HG02981 (cell line): ENCODE measurements around the gene MID1.

ENCODE experiments used
- ATAC-seq: cut with Tn5 transposase; IDR thresholded peaks from one replicate; pipeline ENCODE4 v1.9.1; 2021; ENCODE audit warnings: mild to moderate bottlenecking, moderate library complexity; ENCODE audit not compliant: unreplicated experiment

MID1 gene

DNA sequence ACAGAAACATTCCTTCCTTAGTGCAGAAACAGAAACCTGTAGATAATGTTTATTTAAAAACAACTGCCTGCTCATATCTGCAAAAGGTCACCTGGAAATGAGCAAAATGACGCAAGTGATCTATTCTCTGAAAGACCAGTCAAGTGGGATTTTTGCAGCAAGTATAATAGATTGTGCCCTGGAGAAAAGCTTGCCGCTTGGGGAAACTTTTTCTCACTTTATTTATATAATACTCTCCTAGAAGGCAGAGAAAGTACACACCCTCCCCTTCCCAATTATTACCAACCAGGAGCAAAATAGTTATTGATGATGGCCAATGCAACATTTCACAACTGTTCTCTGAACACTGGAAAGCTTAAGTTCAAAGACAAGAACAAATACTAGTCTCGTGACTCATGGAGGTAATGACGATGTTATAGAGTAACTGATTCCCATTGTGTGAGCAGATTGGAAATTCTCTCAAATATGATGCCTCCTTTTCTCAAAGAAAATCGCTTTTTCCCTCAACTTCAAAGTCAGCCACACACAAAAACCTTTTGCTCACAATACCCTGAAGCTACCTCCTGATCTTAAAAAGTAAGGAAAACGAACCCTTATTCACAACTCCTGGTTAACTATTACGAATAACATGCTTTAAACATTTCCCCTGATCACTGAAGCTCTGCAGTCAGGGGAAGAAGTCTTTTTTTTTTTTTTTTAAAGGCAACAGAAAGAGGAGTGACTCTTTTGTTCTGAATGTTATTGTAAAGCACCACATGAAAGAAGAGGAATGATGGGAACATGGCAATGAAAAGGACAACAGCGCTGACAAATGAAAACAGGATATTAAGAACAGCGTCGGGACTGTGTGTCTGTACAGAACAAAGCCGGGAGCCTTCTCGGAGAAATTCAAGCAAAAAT, 41.0 kb downstream of the MID1 start:
- no peak for ATAC-seq

DNA sequence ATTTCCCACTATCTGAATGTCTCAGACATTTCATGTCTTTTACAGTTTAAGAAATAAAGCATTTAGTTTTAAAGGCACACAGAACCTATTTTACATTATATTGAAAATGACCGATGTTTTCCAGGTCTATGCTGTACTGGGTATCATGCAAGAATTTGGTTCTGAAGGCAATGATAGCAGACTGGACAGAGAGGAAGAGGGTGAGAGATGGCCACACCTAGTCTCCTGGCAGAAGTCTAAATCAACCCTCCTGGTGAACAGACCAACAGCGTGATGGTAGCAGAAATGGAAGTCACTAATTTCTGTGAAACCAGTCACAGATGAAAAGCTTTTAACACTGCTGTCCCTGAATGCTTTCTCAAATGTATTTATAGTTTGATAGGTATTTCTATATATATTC, 41.9 kb downstream of the MID1 start:
- ATAC-seq = no peak

DNA sequence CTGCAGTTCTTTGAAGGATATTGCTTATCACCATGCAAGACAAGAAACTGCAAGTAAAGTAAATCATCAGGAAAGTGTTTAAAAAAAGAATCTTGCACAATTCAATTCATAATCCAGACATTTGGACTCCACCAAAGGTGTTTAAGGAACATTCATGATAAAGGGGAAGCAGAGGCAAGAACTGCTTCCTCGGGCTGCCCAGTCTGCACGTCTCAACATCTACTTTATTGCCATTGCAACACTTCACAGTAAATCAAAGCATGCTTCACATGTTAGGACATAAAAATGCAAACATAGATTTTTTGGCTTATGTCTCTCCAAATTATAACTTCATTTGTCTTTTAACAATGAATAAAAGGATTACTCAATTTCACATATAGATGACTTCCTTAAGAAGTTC, 42.5 kb downstream of the MID1 start:
- no peak for ATAC-seq

DNA sequence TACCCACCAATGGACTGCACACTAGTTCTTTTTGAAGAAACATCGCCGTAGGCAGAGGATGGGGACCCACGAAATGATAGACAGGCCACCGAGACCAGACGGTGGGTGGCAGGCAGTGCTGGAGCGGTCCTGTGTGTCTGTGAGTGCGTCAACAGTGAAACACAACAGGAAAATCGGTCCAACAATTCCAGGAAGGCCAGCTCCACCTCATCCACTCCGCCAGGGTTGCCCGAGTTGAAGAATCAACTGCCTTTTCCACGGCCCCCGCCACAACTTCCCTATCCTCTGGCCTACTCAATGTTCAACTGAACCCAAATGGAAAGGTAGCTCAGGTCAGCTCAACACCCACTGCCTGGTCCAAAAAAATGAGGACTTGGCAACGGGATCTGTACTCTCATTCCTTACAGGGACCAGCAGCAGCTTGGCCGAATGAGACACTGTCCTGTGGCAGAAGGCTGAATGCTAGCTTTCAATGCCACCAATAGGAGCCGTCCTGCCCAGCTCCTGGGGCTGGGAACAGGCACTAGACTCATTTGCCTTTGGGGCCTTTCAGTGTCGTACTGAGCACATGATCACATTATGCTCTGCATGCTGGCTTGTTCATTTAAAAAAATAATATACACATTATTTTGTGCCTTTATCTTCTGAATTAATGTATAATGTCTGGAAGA, 43.5 kb downstream of the MID1 start:
- no peak for ATAC-seq

DNA sequence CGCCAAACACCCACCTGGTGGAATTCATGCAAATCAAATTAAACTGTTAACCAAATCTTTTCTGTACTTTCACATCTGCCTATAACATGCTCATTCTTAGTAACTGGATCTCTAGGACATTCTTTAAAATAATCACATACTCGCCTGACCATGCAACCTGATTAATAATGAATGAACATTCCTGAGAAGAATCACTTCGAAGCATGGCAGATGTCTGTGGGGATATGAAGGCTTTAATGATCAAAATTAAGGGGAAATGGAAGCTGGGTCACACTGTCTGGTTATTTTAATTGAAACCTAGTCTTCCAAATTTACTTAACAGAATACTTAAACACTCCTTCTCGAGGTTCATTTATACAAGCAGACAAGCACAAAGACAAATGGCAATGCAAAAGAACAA, 44.2 kb downstream of the MID1 start:
- ATAC-seq = no peak

DNA sequence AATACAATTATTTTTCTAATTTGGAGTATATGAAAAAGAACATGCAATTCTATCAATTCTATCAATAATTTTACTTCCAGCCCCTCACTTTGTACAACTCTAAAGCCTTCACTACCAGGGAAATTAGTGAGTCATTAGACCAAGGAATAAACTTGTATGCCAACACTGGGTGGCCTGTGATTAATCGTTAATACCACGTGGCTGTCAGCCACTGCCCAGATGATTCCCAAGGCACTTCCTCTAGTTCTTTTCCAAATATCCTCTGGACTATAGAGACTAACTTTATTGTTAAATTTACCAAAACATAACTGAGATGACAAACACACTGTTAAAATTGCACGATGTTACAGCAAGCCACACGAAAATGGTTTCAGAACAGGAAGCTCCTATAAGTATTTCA, 45.7 kb downstream of the MID1 start:
- no peak for ATAC-seq

DNA sequence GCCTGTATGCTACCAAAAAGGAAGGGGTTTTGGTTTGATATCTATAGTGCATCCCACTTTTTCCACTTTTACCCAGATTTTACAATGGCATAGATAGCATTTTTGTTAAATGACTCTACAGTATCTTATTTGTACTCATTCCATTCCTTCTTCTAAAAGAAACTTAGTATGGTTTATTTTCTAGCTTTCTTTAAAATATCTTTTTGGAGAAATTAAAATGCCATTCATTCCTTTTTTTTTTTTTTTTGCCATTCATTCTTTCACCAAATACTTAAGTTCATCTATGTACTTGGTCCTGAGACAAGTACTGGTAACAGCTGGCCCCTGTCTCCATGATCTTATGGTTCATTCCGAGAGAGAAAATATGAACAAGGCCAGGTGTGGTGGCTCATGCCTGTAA, 49.1 kb downstream of the MID1 start:
- ATAC-seq = no peak

DNA sequence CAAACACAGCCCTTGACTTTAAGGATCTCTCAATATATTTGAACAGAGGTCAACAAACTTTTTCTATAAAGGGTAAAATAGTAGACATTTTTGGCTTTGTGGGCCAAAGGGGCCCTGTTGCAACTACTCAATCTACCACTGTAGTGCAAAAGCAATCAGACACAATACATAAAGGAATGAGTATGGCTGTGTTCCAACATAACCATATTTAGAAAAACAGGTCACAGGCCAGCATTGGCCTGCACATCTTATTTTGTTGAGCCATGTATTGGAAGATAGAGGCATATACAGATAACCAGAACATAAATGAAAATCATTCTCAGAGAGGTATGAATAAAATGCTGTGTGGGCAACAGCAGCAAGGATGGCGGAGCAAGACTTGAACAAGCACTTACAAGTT, 49.8 kb downstream of the MID1 start:
- ATAC-seq = no peak

DNA sequence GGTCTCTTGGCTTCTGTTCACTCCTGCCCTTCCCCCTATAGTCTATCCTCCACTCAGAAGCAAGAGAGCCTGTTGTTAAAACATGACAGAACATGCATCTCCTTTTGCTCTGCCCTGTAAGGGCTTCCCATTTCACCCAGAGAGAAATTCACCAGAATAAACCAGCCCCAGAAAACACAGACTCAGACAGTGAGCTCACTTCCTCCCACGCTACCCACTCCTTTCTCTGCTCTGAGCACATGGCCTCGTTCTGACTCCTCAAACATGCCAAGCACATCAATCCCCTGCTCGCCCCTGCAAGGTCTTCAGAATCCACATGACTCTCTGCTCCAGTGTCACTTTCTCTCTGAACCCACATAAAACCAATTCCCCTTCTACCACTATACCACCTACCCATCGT, 50.4 kb downstream of the MID1 start:
- ATAC-seq = no peak

DNA sequence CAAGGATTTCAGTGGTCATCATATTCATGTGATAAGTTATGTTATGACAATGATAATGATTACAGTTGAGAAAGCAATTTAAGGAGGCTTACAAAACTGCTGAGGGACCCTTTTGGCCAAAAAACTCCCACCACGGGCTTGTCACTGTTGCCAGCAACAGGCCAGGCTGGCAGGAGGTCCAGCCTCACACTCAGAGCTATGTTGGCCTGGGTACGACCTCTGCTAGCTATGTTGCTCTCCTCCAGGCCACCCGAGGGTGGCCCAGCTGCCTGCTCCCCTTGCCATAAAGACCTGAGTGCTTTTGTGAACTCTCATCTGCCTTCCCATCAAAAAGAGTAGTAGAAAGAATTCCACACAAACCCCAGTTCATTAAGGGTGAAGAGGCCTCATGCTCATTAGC, 52.0 kb downstream of the MID1 start:
- no peak for ATAC-seq

DNA sequence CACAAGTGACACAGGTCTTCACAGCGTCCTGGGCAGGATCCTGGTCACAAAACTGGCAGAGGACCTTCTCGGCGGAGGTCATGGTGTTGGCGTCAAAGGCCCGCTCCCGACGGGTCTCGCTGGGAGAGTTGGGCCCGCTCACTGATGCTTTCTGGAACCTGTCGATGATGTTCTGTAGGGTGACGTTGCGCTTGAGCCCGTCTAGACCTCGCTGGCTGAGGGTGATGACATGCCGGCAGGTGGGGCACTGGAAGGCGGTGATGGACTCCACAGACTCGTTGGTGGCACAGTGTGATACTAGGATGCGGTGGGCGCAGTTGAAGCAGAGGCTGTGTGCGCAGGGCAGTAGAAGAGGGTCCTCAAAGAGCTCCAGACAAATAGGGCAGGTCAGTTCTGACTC, 53.2 kb downstream of the MID1 start:
- ATAC-seq = no peak

DNA sequence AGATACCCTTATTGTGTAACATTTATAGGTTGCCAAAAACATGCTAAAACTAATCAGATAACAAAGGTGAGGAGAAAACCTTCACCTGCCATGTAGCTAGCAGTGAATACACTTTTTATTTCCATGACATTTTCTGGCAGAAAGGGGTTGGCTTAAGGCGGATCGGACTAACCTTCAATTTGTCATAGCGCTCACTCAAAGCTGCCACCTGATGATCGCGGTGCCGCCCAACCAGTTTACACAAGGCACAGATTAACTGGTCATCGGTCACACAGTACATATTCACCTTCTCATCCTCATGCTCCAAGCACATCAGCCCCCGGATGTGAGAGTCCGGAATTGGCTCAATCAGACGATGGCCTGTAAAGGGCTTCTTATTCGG, 53.7 kb downstream of the MID1 start:
- ATAC-seq = no peak

DNA sequence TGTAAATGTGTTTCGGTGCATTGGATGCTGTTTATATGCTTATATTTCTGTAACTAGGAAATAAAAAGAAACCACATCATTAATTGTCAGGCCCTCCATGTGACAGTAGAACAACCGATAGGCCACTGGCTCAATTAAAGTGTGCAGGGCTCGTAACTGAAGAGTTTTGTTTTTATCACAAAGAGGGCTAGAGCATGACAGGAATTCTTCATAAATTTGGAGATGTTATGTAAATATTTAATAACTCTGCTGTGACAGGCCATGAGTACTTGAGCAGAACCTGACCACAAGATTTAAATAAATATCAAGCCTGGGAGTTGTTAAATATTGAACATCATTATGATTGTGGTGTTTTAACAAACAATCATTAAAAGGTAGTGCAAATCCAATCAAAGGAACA, 55.9 kb downstream of the MID1 start:
- ATAC-seq = no peak

DNA sequence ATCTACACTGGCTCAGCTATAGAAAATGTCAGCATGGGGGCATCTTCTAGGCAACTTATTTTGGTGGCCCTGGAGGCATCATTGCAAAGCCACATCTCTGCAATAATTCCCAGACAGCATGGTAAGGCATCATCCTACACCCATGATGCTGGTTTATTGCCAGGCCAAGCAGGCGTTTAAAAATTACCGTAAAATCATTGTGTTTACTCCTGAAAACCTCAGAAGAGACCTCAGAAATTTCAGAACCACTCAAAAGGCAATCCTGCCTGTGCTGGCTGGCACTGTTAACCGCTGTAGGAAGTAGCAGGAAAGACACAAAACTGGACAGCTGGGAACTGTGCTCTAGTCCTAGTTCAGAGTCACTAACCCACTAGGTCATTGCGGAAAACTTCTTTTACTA, 63.2 kb downstream of the MID1 start:
- no peak for ATAC-seq

DNA sequence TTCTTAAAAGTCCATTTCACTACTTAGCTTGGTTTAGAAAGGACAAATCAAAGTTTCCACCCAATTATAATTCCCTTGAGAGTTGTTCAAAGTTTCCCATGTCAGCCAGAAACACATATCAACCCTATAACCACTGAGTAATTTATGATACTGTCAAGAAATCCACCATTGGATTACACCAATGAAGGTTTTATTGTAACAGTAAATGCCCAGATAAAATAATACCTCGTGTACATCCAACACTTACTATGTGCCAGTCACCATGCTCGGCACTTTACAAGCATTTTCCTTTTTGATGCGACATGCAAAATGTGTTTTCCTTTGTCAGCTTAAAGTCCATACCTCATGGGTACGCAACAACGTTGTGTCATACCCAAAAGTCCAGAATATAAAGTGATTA, 64.0 kb downstream of the MID1 start:
- ATAC-seq = no peak

DNA sequence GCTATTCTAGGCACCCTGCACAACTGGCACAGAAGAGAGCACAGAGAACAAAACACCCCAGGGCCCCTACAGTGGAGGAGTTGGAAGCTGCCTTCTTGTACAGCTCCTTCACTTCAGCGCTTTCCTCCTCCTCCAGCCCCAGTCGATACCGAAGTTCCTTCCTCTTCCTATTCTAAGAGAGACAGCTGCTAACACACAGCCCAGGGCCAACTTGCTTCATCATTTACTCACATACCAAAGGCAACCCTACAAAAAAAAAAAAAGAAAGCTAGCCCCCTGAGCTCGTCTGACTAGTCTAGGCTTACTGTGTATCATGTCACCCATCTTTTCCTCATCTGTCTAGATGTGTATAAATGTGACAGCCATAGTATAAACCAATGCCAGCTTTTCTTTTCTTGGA, 64.5 kb downstream of the MID1 start:
- no peak for ATAC-seq

DNA sequence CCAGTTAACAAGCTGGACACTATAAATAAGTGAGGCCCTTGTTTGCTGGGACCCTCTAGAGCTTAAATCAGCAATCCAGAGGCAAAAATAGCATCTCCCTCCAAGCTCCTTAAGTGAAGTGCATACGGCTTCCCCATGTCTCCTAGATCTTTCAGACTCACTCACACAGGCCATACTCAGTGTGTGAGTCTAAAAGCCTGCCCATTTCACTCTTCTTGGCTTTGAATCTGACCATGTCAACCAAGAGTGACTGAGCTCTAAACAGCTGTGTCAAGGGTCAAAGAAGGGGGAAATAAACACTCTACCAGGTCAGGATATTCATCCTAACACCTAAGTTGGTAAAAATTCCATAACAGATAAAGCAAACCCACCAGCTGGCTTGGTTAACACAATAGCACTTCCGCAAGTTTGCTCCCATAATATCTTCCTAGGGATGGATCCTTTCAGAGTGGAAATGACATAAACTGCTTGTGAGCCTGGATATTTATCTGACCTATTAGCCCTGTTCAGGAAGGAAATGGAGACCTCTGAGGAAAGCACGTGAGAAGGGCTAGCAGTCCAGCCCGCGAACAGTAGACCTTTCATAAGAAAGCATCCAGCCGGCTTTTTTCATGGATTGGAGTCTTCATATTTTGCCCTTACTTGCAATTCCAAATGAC, 65.6 kb downstream of the MID1 start:
- no peak for ATAC-seq

DNA sequence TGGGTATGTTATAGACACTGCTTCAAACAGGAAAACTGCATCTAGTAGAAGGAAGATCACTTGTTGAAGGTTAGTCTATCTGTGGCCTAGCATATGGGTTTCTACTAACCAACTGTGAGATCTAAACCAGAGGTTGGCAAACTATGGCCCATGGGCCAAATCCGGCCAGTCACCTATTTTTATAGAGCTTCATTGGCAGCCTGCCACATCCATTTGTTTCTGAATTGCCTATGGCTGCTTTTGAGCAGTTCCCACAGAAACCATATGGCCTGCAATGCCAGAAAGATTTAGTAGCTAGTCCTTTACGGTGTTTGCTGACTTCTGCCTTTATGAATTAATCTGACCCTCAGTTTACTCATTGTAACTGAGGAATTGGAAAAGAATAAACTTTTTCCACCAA, 71.1 kb downstream of the MID1 start:
- ATAC-seq = no peak

DNA sequence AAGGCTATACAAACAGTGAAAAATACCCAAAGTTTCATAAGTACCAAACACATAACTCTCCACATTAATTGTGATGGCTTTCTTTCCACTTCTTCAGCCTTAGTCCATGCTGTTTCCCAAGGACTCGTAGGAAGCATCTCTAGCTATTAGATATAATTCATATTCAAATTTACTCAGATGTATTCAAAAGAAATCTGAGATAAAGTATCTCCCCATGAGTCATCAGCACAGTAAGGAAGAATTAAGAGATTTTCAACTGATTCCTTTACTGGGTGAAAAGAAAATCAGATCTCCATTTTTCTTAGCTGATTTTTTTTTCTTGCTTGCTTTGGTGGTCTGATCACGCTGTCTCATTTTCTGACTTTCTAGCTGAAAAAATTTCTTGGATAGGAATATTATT, 71.7 kb downstream of the MID1 start:
- no peak for ATAC-seq

DNA sequence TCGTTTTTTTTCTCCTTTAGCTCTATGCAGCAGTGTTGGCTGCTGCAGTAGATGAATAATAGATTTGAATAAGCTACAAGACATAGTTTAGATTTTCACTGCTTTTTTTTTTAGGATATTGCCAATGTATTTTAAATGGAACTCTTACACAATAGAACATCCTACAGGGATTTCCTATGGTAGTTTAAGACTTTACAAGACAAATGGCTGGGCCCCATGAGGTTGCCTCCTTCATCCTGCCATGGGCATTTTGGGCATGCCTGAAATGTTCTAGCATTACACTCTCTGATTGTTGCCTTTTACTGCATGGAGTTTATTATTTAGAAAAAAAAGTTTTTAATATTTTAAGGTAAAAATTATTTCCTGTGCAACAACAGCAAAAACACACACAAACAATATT, 74.5 kb downstream of the MID1 start:
- ATAC-seq = no peak

DNA sequence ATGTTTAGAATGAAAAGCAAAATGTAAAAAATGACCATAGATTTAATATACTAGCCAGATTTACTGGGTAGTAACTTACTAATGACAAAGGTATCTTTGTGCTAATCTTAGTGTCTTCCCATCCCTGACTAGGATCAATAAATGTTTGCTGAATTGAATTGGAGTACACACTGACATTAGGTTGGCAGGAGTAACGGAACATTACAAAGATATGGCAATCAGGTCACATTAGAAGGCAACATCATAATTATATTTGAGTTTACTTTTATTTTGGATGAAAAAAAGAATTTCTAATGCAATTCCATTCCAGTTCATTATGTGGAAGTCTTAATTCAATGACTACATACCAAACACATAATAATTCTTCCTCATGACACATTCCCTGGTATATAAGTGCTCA, 77.8 kb downstream of the MID1 start:
- ATAC-seq = no peak

DNA sequence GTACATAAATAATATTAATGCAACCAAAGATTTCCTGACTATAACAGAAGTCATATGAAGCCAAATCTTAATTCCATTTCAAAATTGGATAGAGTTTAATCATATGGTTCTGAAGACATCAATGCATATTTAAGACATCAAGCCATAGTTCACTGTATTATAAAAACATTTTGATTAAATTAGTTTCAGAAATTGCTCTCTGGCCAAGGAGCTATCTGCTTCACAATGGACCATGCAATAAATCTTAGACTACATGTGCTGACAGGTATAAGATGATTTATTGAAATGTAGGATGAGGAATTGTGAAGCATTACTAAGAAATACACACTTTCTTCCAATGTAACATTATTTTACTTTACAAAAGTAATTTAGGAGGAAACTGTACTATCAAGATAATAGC, 81.6 kb downstream of the MID1 start:
- ATAC-seq = no peak
